Measurements from ENCODE around the gene CPVL. TPM values are rescaled to one million over a fixed set of nuclear protein-coding genes. Genes with fewer than 3 reads are reported as not detected.
A peak's percentile ranks its signal among the peaks of the same experiment; 100 is the strongest.

CPVL gene
- total RNA-seq, 2 donors from 2014 or later, result 4.0 to 17.9 TPM

- H3K4me1 ChIP-seq, result peaks cover 7% of the 10 kb centered on the region
- intact Hi-C loops (cut with DNase I), result no loop called here
- H3K27ac ChIP-seq, result peak overlapping the region in 2 of 4 donors; percentile 26 to 29
- peak in 1 of 3 donors; percentile 12 for TF ChIP-seq POLR2A (IDR thresholded peaks at IDR 0.05)
- no peak for TF ChIP-seq CTCF (IDR thresholded peaks at IDR 0.05)
- ATAC-seq (peak; percentile 38), DNase-seq (no peak)
- no peaks in the 10 kb centered on the region for H3K36me3 ChIP-seq (replicated peaks in 1 of 2; ENCODE audit: insufficient read depth in 1 of 2, low read depth in 2 of 2)
- no peak overlapping the region for H3K4me3 ChIP-seq
- H3K9me3 ChIP-seq, result no peaks in the 10 kb centered on the region
- no peaks in the 10 kb centered on the region for H3K27me3 ChIP-seq
- 52 to 71% methylated on average over 4 of the region's 4 CpGs for WGBS, 2 donors
These were observed 54.6 kb downstream of the CPVL start for GRCh38 chr7:29091715-29092114.

- intact Hi-C loops (cut with DNase I), result no loop called here
- Histone ChIP-seq H3K27ac (peak overlapping the region in 2 of 4 donors; percentile 26 to 29), H3K4me3 (no peak overlapping the region), H3K4me1 (peaks cover 12% of the 10 kb centered on the region), H3K36me3 (replicated peaks in 1 of 2; ENCODE audit: insufficient read depth in 1 of 2, low read depth in 2 of 2) (no peaks in the 10 kb centered on the region), H3K9me3 (no peaks in the 10 kb centered on the region), H3K27me3 (no peaks in the 10 kb centered on the region)
- no peak for DNase-seq
- 52 to 64% methylated on average over 10 of the region's 10 CpGs for WGBS, 2 donors
- ATAC-seq, result peak; percentile 38
- no peak for TF ChIP-seq POLR2A (IDR thresholded peaks at IDR 0.05)
These were observed 55.3 kb downstream of the CPVL start for GRCh38 chr7:29090836-29091601.

- Histone ChIP-seq H3K9me3 (no peaks in the 10 kb centered on the region), H3K4me1 (peaks cover 12% of the 10 kb centered on the region), H3K27ac (no peak overlapping the region), H3K4me3 (no peak overlapping the region), H3K36me3 (replicated peaks in 1 of 2; ENCODE audit: insufficient read depth in 1 of 2, low read depth in 2 of 2) (no peaks in the 10 kb centered on the region), H3K27me3 (no peaks in the 10 kb centered on the region)
- DNase-seq, result no peak
- TF ChIP-seq POLR2A (IDR thresholded peaks at IDR 0.05), result no peak
- no peak for TF ChIP-seq CTCF (IDR thresholded peaks at IDR 0.05)
- ATAC-seq, result no peak
- 86 to 93% methylated on average over 3 of the region's 3 CpGs for WGBS, 2 donors
- intact Hi-C loops (cut with DNase I), result no loop called here
These were observed 56.1 kb downstream of the CPVL start for GRCh38 chr7:29090151-29090805.

- WGBS, 2 donors, result 75 to 92% methylated on average over 1 of the region's 1 CpG
- H3K9me3 ChIP-seq, result no peaks in the 10 kb centered on the region
- no peak overlapping the region for H3K4me3 ChIP-seq
- intact Hi-C loops (cut with DNase I), result no loop called here
- H3K4me1 ChIP-seq, result peaks cover 12% of the 10 kb centered on the region
- no peak for DNase-seq
- no peaks in the 10 kb centered on the region for H3K27me3 ChIP-seq
- no peak for ATAC-seq
- no peak overlapping the region for H3K27ac ChIP-seq
- no peaks in the 10 kb centered on the region for H3K36me3 ChIP-seq (replicated peaks in 1 of 2; ENCODE audit: insufficient read depth in 1 of 2, low read depth in 2 of 2)
- TF ChIP-seq POLR2A (IDR thresholded peaks at IDR 0.05) (no peak), CTCF (IDR thresholded peaks at IDR 0.05) (no peak)
These were observed 58.5 kb downstream of the CPVL start for GRCh38 chr7:29087840-29088170.

- Histone ChIP-seq H3K27me3 (no peaks in the 10 kb centered on the region), H3K9me3 (no peaks in the 10 kb centered on the region), H3K27ac (no peak overlapping the region), H3K4me3 (no peak overlapping the region), H3K36me3 (replicated peaks in 1 of 2; ENCODE audit: insufficient read depth in 1 of 2, low read depth in 2 of 2) (no peaks in the 10 kb centered on the region), H3K4me1 (peaks cover 12% of the 10 kb centered on the region)
- TF ChIP-seq POLR2A (IDR thresholded peaks at IDR 0.05) (no peak), CTCF (IDR thresholded peaks at IDR 0.05) (no peak)
- ATAC-seq, result no peak
- DNase-seq, result no peak
- 8 to 15% methylated on average over 2 of the region's 2 CpGs for WGBS, 2 donors
- intact Hi-C loops (cut with DNase I), result no loop called here
These were observed 59.8 kb downstream of the CPVL start for GRCh38 chr7:29086545-29086944.

Measured in body of pancreas (tissue), 4 donors.